GM12872 (cell line): Measurements from ENCODE around the gene PEPD.

Experiments used
- CTCF ChIP-seq: IDR thresholded peaks from 3 replicates; pipeline ENCODE4 v1.5.1; 2011; ENCODE audit warnings: low read depth, mild to moderate bottlenecking, low read length, moderate library complexity; ENCODE audit not compliant: insufficient read depth

Gene PEPD

GRCh38 chr19:33422369-33423180 lies 99.0 kb downstream of the PEPD start:
- no peak for TF ChIP-seq CTCF

GRCh38 chr19:33421368-33421767 lies 100.2 kb downstream of the PEPD start:
- no peak for TF ChIP-seq CTCF

GRCh38 chr19:33420821-33421220 lies 100.8 kb downstream of the PEPD start:
- TF ChIP-seq CTCF = no peak

- no peak for TF ChIP-seq CTCF
Measured at GRCh38 chr19:33419788-33420130, 101.8 kb downstream of the PEPD start.

- no peak for TF ChIP-seq CTCF
Measured at GRCh38 chr19:33418871-33419787, 102.5 kb downstream of the PEPD start.

- no peak for TF ChIP-seq CTCF
Measured at GRCh38 chr19:33418461-33418860, 103.1 kb downstream of the PEPD start.

GRCh38 chr19:33417751-33418150 lies 103.8 kb downstream of the PEPD start:
- TF ChIP-seq CTCF = no peak
